SK-N-SH treated with all-trans-retinoic acid at 6 μM for 48 hours (cell line): Measurements from ENCODE around the gene DLG2.

Experiments
- ATAC-seq: fragments of 200-7000 bp; cut with Tn5 transposase; 3 replicates; pipeline ENCODE4 v1.9.1; 2020; ENCODE audit warnings: mild to moderate bottlenecking, moderate library complexity
- ARNTL ChIP-seq: fragments of 450-650 bp; formaldehyde crosslinking; IDR thresholded peaks from 2 replicates; pipeline ENCODE4 v1.5.0; 2020; ENCODE audit warnings: low read depth, mild to moderate bottlenecking, moderate library complexity, borderline replicate concordance
- CSDC2 ChIP-seq: fragments of 250-450 bp; sonication (Bioruptor Pico); IDR thresholded peaks from 2 replicates; pipeline ENCODE4 v1.5.0; 2020; ENCODE audit warnings: mild to moderate bottlenecking, moderate library complexity
- GLIS3 ChIP-seq: fragments of 250-450 bp; sonication (Bioruptor Pico); IDR thresholded peaks from 2 replicates; pipeline ENCODE4 v1.5.0; 2020; ENCODE audit warnings: mild to moderate bottlenecking, moderate library complexity
- ISL1 ChIP-seq: fragments of 250-450 bp; sonication (Bioruptor Pico); IDR thresholded peaks from 2 replicates; pipeline ENCODE4 v2.1.2; 2022; ENCODE audit warnings: mild to moderate bottlenecking, moderate library complexity
- PPARA ChIP-seq: fragments of 250-450 bp; sonication (Bioruptor Pico); IDR thresholded peaks from 2 replicates; pipeline ENCODE4 v1.5.0; 2020; ENCODE audit warnings: mild to moderate bottlenecking, borderline replicate concordance
- RARB ChIP-seq: fragments of 250-450 bp; sonication (Bioruptor Pico); IDR thresholded peaks from 2 replicates; pipeline ENCODE4 v1.8.0; 2021; ENCODE audit warnings: mild to moderate bottlenecking, moderate library complexity
- SNAI2 ChIP-seq: fragments of 250-450 bp; sonication (Bioruptor Pico); IDR thresholded peaks from 2 replicates; pipeline ENCODE4 v1.5.0; 2020; ENCODE audit warnings: mild to moderate bottlenecking, moderate library complexity
- TCF4 ChIP-seq: fragments of 250-450 bp; sonication (Bioruptor Pico); IDR thresholded peaks from 2 replicates; pipeline ENCODE4 v1.8.0; 2021; ENCODE audit warnings: mild to moderate bottlenecking, moderate library complexity, borderline replicate concordance
- TSHZ2 ChIP-seq: fragments of 250-450 bp; sonication (Bioruptor Pico); IDR thresholded peaks from 2 replicates; pipeline ENCODE4 v1.5.0; 2020; ENCODE audit warnings: mild to moderate bottlenecking, moderate library complexity
- ZC3H10 ChIP-seq: fragments of 250-450 bp; sonication (Bioruptor Pico); IDR thresholded peaks from 2 replicates; pipeline ENCODE4 v1.5.1; 2021; ENCODE audit warnings: mild to moderate bottlenecking, moderate library complexity
- ZFP3 ChIP-seq: fragments of 250-450 bp; sonication (Bioruptor Pico); IDR thresholded peaks from 2 replicates; pipeline ENCODE4 v1.5.0; 2020; ENCODE audit warnings: mild to moderate bottlenecking, moderate library complexity
- ZNF70 ChIP-seq: fragments of 450-650 bp; formaldehyde crosslinking; IDR thresholded peaks from 2 replicates; pipeline ENCODE4 v1.5.0; 2020; ENCODE audit warnings: mild to moderate bottlenecking, moderate library complexity
- ZNF8 ChIP-seq: fragments of 450-650 bp; formaldehyde crosslinking; IDR thresholded peaks from 2 replicates; pipeline ENCODE4 v1.5.0; 2020; ENCODE audit warnings: mild to moderate bottlenecking, moderate library complexity
- TF ChIP-seq, protein P1 (sequence below): fragments of 250-450 bp; sonication (Bioruptor Pico); IDR thresholded peaks from 2 replicates; pipeline ENCODE4 v1.8.0; 2020; ENCODE audit warnings: mild to moderate bottlenecking, moderate library complexity, borderline replicate concordance

The DLG2 gene

GRCh38 chr11:83549984-83550667, 2077.0 kb downstream of the DLG2 start:
- TF ChIP-seq TCF4 (CRISPR knock-in tag) (peak; percentile 58; the same call in 1 of the 2 replicates), ZFP3 (0 out of 2 replicates have a peak, but pooled peaks have one; percentile 24), RARB (CRISPR knock-in tag) (no peak), CSDC2 (CRISPR knock-in tag) (0 out of 2 replicates have a peak, but pooled peaks have one; percentile 21), GLIS3 (CRISPR knock-in tag) (peak; percentile 85; the same call in 1 of the 2 replicates), TSHZ2 (CRISPR knock-in tag) (peak; percentile 54), ISL1 (CRISPR knock-in tag) (peak; percentile 86)
- TF ChIP-seq, protein P1, sequence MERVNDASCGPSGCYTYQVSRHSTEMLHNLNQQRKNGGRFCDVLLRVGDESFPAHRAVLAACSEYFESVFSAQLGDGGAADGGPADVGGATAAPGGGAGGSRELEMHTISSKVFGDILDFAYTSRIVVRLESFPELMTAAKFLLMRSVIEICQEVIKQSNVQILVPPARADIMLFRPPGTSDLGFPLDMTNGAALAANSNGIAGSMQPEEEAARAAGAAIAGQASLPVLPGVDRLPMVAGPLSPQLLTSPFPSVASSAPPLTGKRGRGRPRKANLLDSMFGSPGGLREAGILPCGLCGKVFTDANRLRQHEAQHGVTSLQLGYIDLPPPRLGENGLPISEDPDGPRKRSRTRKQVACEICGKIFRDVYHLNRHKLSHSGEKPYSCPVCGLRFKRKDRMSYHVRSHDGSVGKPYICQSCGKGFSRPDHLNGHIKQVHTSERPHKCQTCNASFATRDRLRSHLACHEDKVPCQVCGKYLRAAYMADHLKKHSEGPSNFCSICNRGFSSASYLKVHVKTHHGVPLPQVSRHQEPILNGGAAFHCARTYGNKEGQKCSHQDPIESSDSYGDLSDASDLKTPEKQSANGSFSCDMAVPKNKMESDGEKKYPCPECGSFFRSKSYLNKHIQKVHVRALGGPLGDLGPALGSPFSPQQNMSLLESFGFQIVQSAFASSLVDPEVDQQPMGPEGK = no peak
- peak; percentile 53; the same call in 1 of the 3 replicates for ATAC-seq

DNA sequence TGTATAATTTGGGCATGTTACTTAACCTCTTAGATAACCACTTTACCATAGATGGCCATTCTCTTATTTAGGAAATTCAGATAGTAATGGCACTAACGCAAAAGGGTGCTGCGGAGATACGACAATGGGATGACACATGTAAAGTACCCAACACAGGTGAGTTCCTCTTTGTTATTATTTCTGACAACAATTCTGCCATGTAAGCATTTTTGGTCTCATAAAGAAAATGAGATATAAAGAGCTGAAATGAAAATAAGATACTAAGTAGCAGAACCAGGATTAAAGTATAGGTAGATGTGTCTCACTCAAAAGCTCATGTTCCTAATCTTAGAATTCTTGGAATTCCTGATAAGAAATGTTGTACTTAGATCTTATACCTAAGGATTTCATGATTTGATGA, 2080.8 kb downstream of the DLG2 start:
- no peak for TF ChIP-seq ARNTL (CRISPR knock-in tag)
- no peak for TF ChIP-seq ISL1 (CRISPR knock-in tag)
- no peak for TF ChIP-seq RARB (CRISPR knock-in tag)
- no peak for TF ChIP-seq GLIS3 (CRISPR knock-in tag)
- TF ChIP-seq PPARA (CRISPR knock-in tag) = no peak
- TF ChIP-seq CSDC2 (CRISPR knock-in tag) = no peak
- no peak for TF ChIP-seq ZNF70 (CRISPR knock-in tag)
- ATAC-seq = no peak

- ATAC-seq = no peak
- TF ChIP-seq PPARA (CRISPR knock-in tag) (no peak), TCF4 (CRISPR knock-in tag) (no peak), CSDC2 (CRISPR knock-in tag) (no peak)
Measured at GRCh38 chr11:83545494-83546260, 2081.5 kb downstream of the DLG2 start.

GRCh38 chr11:83544846-83545245, 2082.3 kb downstream of the DLG2 start:
- TF ChIP-seq RARB (CRISPR knock-in tag) (no peak), PPARA (CRISPR knock-in tag) (no peak), ISL1 (CRISPR knock-in tag) (no peak), TCF4 (CRISPR knock-in tag) (no peak), CSDC2 (CRISPR knock-in tag) (no peak)
- ATAC-seq = no peak

GRCh38 chr11:83543706-83544439, 2083.3 kb downstream of the DLG2 start:
- TF ChIP-seq RARB (CRISPR knock-in tag) = no peak
- no peak for TF ChIP-seq SNAI2 (CRISPR knock-in tag)
- TF ChIP-seq ZNF8 (CRISPR knock-in tag) = no peak
- TF ChIP-seq ISL1 (CRISPR knock-in tag) = 0 out of 2 replicates have a peak, but pooled peaks have one; percentile 7
- TF ChIP-seq ZC3H10 = no peak
- no peak for TF ChIP-seq ARNTL (CRISPR knock-in tag)
- TF ChIP-seq ZNF70 (CRISPR knock-in tag) = no peak
- TF ChIP-seq TSHZ2 (CRISPR knock-in tag) = 0 out of 2 replicates have a peak, but pooled peaks have one; percentile 24
- TF ChIP-seq TCF4 (CRISPR knock-in tag) = 0 out of 2 replicates have a peak, but pooled peaks have one; percentile 25
- no peak for ATAC-seq
